ENCODE measurements around the gene OR51V1.
"Not testable (repeated sequence)": the region's sequence is repeated elsewhere in the genome, so short reads cannot be mapped to it uniquely, and the experiment has no call there.

OR51V1 gene, protein sequence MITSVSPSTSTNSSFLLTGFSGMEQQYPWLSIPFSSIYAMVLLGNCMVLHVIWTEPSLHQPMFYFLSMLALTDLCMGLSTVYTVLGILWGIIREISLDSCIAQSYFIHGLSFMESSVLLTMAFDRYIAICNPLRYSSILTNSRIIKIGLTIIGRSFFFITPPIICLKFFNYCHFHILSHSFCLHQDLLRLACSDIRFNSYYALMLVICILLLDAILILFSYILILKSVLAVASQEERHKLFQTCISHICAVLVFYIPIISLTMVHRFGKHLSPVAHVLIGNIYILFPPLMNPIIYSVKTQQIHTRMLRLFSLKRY

DNA sequence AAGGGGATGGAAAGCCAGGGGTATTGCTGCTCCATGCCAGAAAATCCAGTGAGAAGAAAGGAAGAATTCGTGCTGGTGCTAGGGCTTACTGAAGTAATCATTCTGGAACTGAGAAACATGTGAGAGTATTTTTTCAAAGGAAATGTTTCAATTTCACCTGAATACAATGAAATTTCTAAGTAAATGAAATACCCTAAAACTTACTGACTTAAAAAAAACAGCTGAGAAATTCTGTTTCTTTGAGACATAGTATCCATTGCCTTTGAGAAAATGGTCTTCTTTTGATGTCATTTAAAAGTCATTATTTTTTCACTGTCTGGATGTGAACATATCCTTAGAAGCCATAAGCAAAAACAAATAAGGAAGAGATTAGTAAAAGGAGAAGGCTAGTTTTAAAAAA is at the start of gene OR51V1:
TSS of gene OR51V1 (minus strand) at position 101 of the 400 bp plus-strand sequence. CDS start at position 101, 0 bp downstream.
- no peak within 1 kb of the TSS for H3K27ac Mint-ChIP-seq (ENCODE audit: low read depth)
- ATAC-seq (replicated peaks; ENCODE audit: extremely low read depth, poor library complexity, severe bottlenecking) (no peak), DNase-seq (ENCODE audit: low spot score in 2 of 2) (no peak)
- H3K4me3 Mint-ChIP-seq, result no peak within 1 kb of the TSS
- no peaks in the 10 kb centered on the region for H3K36me3 Mint-ChIP-seq (ENCODE audit: insufficient read depth)
- no peaks in the 10 kb centered on the region for H3K27me3 Mint-ChIP-seq
- no peaks in the 10 kb centered on the region for H3K4me1 Mint-ChIP-seq
- no peaks in the 10 kb centered on the region for H3K9me3 Mint-ChIP-seq

DNA sequence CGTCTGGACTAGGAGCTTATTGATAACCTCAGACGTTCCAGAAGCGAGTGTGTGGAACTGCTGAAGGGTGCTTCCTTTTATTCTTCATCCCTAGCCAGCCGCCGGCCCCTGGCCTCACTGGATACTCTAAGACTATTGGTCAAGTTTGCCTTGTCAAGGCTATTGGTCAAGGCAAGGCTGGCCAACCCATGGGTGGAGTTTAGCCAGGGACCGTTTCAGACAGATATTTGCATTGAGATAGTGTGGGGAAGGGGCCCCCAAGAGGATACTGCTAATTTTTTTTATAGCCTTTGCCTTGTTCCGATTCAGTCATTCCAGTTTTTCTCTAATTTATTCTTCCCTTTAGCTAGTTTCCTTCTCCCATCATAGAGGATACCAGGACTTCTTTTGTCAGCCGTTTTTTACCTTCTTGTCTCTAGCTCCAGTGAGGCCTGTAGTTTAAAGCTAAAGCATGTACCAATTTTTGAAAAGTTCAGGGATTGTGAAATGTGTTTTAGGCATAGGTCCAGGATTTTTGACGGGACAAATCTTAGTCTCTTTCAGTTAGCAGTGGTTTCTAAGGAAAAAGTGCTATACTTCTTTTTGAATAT is 49.4 kb upstream of the OR51V1 start, which contains the start of gene HBG1:
TSS of gene HBG1 (minus strand) at position 51 of the 590 bp plus-strand sequence. CDS start 53 bp downstream, outside the sequence.
- DNase-seq (ENCODE audit: low spot score in 2 of 2); H3K27me3 Mint-ChIP-seq; H3K9me3 Mint-ChIP-seq; H3K4me3 Mint-ChIP-seq; H3K4me1 Mint-ChIP-seq; H3K27ac Mint-ChIP-seq (ENCODE audit: low read depth); H3K36me3 Mint-ChIP-seq (ENCODE audit: insufficient read depth); ATAC-seq (replicated peaks; ENCODE audit: extremely low read depth, poor library complexity, severe bottlenecking): not testable (repeated sequence)

DNA sequence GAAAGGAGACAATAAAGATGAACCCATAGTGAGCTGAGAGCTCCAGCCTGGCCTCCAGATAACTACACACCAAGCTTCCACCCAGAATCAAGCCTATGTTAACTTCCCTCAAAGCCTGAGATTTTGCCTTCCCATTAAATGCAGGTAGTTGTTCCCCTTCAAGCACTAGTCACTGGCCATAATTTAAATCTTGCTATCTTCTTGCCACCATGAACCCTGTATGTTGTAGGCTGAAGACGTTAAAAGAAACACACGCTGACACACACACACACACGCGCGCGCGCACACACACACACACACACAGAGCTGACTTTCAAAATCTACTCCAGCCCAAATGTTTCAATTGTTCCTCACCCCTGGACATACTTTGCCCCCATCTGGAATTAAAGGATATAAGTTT is 48.0 kb upstream of the OR51V1 start:
- DNase-seq (ENCODE audit: low spot score in 2 of 2); H3K4me1 Mint-ChIP-seq; H3K27ac Mint-ChIP-seq (ENCODE audit: low read depth); H3K27me3 Mint-ChIP-seq; H3K36me3 Mint-ChIP-seq (ENCODE audit: insufficient read depth); H3K9me3 Mint-ChIP-seq; ATAC-seq (replicated peaks; ENCODE audit: extremely low read depth, poor library complexity, severe bottlenecking); H3K4me3 Mint-ChIP-seq: not testable (repeated sequence)

DNA sequence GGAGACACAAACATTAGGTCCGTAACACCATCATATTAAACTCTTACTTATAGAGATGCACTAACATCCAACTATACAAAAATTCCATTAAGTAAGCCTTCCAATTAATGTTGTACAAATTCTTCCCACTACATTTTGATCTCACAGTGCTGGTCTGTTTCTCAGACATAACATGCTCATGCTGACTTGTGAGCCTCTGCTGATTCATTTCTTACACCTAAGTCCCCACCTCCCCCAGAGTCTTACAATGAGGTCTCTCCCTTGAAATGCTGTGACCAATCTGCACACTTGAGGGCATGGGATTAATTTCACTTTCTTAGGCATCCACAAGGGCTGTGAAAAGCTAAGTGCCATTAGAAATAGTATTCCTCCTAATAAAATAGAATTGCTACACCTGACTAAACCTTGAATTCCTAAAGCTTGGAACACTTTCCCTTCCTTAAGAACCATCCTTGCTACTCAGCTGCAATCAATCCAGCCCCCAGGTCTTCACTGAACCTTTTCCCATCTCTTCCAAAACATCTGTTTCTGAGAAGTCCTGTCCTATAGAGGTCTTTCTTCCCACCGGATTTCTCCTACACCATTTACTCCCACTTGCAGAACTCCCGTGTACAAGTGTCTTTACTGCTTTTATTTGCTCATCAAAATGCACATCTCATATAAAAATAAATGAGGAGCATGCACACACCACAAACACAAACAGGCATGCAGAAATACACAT is 47.1 kb upstream of the OR51V1 start:
- DNase-seq (ENCODE audit: low spot score in 2 of 2) (no peak), ATAC-seq (replicated peaks; ENCODE audit: extremely low read depth, poor library complexity, severe bottlenecking) (no peak)
- Mint-ChIP-seq H3K27me3 (no peaks in the 10 kb centered on the region), H3K4me3 (no peak overlapping the region), H3K9me3 (no peaks in the 10 kb centered on the region), H3K4me1 (no peaks in the 10 kb centered on the region), H3K36me3 (ENCODE audit: insufficient read depth) (no peaks in the 10 kb centered on the region), H3K27ac (ENCODE audit: low read depth) (no peak overlapping the region)

DNA sequence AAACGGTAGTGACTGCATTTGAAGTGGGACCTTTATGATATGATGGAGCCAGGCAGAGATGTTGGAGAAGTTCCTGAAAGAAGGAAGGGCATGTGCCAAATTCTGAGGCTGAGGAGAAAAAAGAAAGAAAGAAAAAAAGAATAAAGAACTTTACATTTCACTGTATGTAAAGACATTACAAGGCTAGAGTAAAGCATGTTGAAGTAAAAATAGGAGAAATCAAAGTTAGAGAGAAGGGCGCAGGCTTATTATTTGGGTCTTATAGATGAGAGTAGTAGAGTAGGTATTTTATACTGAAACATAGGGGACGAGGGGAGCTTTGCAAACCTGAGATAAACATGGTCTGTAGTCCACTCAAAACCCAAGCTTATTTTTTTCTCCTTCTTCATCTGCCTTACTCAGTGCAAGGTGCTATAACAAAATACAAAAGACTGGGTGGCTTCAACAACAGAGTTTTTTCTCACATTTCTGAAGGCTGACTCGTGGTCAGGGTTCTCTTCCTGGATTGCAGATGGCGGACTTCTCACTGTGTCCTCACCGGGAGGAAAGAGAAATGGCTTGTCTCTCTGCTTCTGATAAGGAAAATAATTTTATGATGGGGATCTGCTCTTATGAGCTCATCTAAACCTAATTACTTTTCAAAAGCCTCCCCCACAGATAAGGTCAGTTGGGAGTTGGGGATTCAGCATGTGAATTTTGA is 46.4 kb upstream of the OR51V1 start:
- no peaks in the 10 kb centered on the region for H3K36me3 Mint-ChIP-seq (ENCODE audit: insufficient read depth)
- ATAC-seq (replicated peaks; ENCODE audit: extremely low read depth, poor library complexity, severe bottlenecking), result no peak
- no peaks in the 10 kb centered on the region for H3K9me3 Mint-ChIP-seq
- no peak overlapping the region for H3K27ac Mint-ChIP-seq (ENCODE audit: low read depth)
- H3K4me3 Mint-ChIP-seq, result no peak overlapping the region
- H3K27me3 Mint-ChIP-seq, result no peaks in the 10 kb centered on the region
- no peaks in the 10 kb centered on the region for H3K4me1 Mint-ChIP-seq
- DNase-seq (ENCODE audit: low spot score in 2 of 2), result no peak

DNA sequence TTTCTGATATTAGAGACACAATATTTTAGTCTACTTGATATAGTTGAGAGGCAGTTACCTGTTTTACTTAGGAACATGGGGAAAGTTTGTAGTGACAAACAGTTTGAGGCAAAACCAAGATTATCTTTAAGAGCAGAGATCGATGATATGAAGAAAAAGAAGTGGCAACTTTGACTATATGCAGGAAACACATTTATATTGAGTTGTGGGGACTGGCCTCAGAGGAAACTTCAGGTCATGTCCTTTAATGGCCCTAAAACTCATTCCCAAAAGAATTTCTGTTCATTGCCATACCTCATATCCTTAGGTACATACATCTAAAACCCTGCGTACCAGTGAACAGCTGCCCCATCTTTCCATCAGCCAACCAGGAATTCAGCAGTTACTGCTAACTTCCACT is 44.7 kb upstream of the OR51V1 start:
- no peak for ATAC-seq (replicated peaks; ENCODE audit: extremely low read depth, poor library complexity, severe bottlenecking)
- Mint-ChIP-seq H3K36me3 (ENCODE audit: insufficient read depth) (no peaks in the 10 kb centered on the region), H3K27me3 (no peaks in the 10 kb centered on the region), H3K4me1 (no peaks in the 10 kb centered on the region), H3K4me3 (no peak overlapping the region), H3K27ac (ENCODE audit: low read depth) (no peak overlapping the region), H3K9me3 (no peaks in the 10 kb centered on the region)
- DNase-seq (ENCODE audit: low spot score in 2 of 2), result no peak

DNA sequence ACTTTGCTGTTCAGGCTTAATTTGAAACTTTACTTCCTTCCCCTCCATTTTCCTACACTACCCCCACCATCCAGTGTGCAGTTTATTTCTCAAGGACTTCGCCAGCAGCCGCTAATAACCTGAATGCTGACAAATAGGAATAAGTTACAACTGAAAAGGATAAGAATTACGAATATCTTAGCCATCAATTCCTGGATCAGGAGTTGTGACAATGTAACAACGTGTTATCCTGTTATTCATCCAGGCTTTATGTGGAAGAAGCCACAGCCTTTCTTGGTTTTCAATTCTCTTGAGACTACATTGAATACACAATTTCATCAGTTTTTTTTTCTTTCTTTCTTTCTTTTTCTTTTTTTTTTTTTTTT is 43.3 kb upstream of the OR51V1 start:
- Mint-ChIP-seq H3K4me3 (no peak overlapping the region), H3K4me1 (no peaks in the 10 kb centered on the region), H3K9me3 (no peaks in the 10 kb centered on the region), H3K36me3 (ENCODE audit: insufficient read depth) (no peaks in the 10 kb centered on the region), H3K27ac (ENCODE audit: low read depth) (no peak overlapping the region), H3K27me3 (no peaks in the 10 kb centered on the region)
- ATAC-seq (replicated peaks; ENCODE audit: extremely low read depth, poor library complexity, severe bottlenecking) (no peak), DNase-seq (ENCODE audit: low spot score in 2 of 2) (no peak)

DNA sequence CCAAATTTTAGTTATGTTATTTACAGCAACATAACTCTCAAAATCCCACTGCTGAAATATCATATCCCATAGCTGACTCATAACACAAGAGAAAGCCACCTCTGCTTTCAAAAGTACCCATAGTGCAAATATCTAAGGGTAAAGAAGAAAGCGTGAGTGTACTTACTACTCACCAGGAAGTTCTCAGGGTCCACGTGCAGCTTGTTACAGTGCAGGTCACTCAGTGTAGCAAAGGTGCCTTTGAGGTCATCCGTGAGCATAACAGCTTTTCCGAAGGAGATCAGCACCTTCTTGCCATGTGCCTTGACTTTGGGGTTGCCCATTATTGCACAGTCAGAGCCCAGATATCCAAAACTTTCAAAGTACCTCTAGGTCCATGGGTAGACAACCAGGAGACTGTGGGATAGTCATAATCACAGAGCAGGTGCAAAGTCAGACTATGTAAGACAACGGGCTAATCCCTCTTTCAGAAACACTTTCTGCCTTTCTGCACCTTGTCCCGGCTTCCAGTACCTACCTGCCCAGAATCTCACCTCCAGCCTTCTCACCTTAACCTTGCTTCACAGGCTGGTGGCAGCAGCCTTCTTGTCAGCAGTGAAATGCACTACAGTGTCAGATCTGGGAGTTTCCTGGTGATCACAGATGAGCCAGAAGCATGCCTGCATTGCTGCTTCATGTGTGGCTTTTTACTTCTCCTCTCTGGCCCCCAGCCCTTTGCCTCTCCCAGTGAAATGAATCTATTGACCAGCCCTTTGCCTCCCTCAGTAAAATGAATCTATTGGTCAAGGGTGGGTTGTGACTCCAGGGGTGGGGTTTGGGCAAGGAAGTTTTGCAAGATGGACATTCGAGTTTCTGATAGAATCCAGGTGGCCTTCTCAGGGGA is 42.7 kb upstream of the OR51V1 start:
- H3K27me3 Mint-ChIP-seq, result no peaks in the 10 kb centered on the region
- H3K9me3 Mint-ChIP-seq, result no peaks in the 10 kb centered on the region
- no peak overlapping the region for H3K27ac Mint-ChIP-seq (ENCODE audit: low read depth)
- H3K4me3 Mint-ChIP-seq, result no peak overlapping the region
- no peak for DNase-seq (ENCODE audit: low spot score in 2 of 2)
- H3K36me3 Mint-ChIP-seq (ENCODE audit: insufficient read depth), result no peaks in the 10 kb centered on the region
- no peaks in the 10 kb centered on the region for H3K4me1 Mint-ChIP-seq
- no peak for ATAC-seq (replicated peaks; ENCODE audit: extremely low read depth, poor library complexity, severe bottlenecking)

DNA sequence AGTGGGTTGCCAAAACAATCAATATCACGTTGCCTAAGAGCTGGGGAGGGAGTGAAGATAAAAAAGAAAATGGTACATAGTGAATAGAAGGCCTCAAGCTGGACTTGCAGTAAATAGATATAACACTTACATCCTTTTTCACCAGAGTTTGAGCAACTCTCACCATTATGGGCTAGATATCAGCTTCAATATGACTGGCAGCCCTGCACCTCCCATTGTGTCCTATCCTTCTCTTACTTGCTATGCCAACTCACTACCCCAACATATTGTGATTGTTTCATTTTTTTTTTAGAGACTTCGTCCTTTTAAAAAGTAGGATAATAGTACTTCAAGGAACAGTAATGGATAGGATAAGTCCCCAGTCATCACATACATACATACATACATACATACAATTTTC is 41.7 kb upstream of the OR51V1 start:
- ATAC-seq (replicated peaks; ENCODE audit: extremely low read depth, poor library complexity, severe bottlenecking) (no peak), DNase-seq (ENCODE audit: low spot score in 2 of 2) (no peak)
- Mint-ChIP-seq H3K9me3 (no peaks in the 10 kb centered on the region), H3K27me3 (no peaks in the 10 kb centered on the region), H3K36me3 (ENCODE audit: insufficient read depth) (no peaks in the 10 kb centered on the region), H3K4me1 (no peaks in the 10 kb centered on the region), H3K27ac (ENCODE audit: low read depth) (no peak overlapping the region), H3K4me3 (no peak overlapping the region)

DNA sequence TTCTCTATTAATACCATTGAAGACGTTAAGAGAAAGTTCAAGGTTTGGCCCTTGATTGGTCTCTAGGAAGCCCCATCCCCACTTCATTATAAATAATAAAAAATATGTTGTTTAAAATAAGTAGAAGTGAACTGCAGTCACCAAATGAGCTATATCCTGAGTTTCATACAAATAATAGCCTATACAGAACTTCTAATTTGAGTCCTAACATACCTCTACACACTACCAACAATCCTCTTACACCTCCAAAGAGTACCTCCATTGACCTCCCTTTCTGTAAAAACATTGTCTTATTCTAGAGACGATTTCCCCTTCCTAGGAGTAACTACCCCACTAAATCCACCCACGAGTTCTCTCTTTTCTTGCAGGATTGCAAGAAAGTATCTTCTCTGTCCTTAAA is 41.0 kb upstream of the OR51V1 start:
- Mint-ChIP-seq H3K9me3 (no peaks in the 10 kb centered on the region), H3K27me3 (no peaks in the 10 kb centered on the region), H3K4me3 (no peak overlapping the region), H3K4me1 (no peaks in the 10 kb centered on the region), H3K36me3 (ENCODE audit: insufficient read depth) (no peaks in the 10 kb centered on the region), H3K27ac (ENCODE audit: low read depth) (no peak overlapping the region)
- ATAC-seq (replicated peaks; ENCODE audit: extremely low read depth, poor library complexity, severe bottlenecking) (no peak), DNase-seq (ENCODE audit: low spot score in 2 of 2) (no peak)

DNA sequence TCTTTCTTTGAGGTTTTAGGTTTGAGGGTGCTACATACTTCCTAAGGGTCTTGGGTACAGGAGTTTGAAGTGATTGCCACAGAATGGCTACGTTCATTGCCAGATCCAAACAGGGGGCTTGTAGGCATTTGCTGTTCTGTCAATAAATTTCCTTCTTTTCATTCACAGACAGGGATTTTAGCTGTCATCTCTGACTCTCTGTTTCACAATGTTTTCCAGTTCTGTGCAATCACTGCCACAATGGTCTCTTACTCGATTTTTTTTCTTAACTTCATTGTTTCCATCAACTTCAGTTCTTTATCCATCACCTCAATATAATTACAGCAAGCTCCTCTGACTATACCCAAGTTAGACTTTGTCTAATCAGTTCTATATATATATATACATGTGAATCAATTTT is 40.0 kb upstream of the OR51V1 start:
- Mint-ChIP-seq H3K9me3 (no peaks in the 10 kb centered on the region), H3K36me3 (ENCODE audit: insufficient read depth) (no peaks in the 10 kb centered on the region), H3K27ac (ENCODE audit: low read depth) (no peak overlapping the region), H3K4me1 (no peaks in the 10 kb centered on the region), H3K27me3 (no peaks in the 10 kb centered on the region), H3K4me3 (no peak overlapping the region)
- DNase-seq (ENCODE audit: low spot score in 2 of 2) (no peak), ATAC-seq (replicated peaks; ENCODE audit: extremely low read depth, poor library complexity, severe bottlenecking) (no peak)

DNA sequence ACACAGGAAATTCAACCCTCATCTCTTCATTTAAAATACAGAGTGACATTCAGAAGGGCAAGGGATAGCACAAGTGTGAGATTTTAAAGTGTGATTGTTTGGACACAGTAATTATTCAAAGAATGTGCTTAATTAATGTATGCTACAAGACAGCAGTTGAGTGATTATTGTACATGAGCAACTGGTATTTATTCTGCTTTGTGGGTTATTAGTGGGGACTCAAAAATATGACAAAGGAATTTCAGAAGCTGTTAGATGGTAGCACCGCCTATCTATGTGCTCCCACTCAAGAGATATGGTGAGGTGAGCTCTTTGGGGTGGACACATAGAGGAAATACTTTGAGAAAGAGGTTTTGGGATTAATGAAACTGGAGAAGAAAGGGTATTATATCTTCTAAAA is 39.6 kb upstream of the OR51V1 start:
- Mint-ChIP-seq H3K36me3 (ENCODE audit: insufficient read depth) (no peaks in the 10 kb centered on the region), H3K9me3 (no peaks in the 10 kb centered on the region), H3K4me3 (no peak overlapping the region), H3K27ac (ENCODE audit: low read depth) (no peak overlapping the region), H3K4me1 (no peaks in the 10 kb centered on the region), H3K27me3 (no peaks in the 10 kb centered on the region)
- ATAC-seq (replicated peaks; ENCODE audit: extremely low read depth, poor library complexity, severe bottlenecking) (no peak), DNase-seq (ENCODE audit: low spot score in 2 of 2) (no peak)
